ENCODE measurements around the gene NPR2.

NPR2 gene

DNA sequence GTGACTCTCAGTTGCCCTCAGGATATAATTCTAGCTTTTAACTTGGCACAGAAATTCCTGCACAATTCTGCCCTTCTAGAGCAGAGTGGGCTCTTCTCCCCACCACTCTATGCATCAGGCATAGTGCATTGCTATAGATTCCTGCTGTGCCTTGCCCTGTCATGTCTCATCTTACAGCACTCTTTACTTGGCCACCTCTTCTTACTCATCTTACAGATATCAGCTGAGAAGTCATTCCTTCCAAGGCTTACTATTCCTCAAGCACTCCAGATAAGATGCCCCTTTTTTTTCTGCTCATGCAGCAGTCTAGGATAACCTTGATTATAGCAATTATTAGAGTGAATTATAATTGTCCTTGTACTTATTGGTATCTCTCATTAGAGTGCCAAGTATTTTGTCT, 31.5 kb downstream of the NPR2 start:
- H3K27ac ChIP-seq = no peak overlapping the region
- TF ChIP-seq, protein P1, sequence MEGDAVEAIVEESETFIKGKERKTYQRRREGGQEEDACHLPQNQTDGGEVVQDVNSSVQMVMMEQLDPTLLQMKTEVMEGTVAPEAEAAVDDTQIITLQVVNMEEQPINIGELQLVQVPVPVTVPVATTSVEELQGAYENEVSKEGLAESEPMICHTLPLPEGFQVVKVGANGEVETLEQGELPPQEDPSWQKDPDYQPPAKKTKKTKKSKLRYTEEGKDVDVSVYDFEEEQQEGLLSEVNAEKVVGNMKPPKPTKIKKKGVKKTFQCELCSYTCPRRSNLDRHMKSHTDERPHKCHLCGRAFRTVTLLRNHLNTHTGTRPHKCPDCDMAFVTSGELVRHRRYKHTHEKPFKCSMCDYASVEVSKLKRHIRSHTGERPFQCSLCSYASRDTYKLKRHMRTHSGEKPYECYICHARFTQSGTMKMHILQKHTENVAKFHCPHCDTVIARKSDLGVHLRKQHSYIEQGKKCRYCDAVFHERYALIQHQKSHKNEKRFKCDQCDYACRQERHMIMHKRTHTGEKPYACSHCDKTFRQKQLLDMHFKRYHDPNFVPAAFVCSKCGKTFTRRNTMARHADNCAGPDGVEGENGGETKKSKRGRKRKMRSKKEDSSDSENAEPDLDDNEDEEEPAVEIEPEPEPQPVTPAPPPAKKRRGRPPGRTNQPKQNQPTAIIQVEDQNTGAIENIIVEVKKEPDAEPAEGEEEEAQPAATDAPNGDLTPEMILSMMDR (IDR thresholded peaks at IDR 0.05) = no peak
- TF ChIP-seq ZFX (IDR thresholded peaks at IDR 0.05; ENCODE audit: borderline replicate concordance) = no peak

DNA sequence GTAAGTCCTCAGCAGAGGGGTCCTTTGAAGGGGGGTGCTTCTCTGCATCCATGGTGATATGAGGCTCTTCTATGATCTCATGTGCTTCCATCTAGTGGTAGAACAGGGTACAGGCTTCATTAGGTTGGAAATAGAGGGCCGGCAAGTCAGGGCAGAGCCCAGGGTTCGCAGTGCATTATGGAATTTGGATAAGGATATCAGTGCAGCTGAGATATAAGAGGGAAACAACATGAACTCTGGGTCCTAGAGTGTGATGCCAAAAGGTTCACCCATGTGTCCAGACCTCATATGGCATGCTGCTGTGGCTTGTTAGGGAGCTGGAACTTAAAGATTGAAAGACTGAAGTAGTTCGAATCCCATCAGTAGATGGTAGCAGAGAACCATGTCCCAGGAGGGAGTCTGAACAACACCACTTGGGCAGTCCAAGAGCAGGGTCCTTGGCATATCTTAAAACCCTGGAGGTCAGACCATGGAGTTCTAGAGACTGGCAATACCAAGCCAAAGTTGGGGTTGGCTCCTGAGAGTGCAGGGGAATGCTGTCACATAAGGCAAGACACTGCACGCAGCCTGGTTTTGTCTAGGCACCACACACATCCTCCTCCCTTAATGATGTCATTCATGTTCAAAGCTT, 34.8 kb downstream of the NPR2 start:
- TF ChIP-seq, protein P1 (IDR thresholded peaks at IDR 0.05) = peak; percentile 78
- no peak for TF ChIP-seq ZFX (IDR thresholded peaks at IDR 0.05; ENCODE audit: borderline replicate concordance)
- no peak overlapping the region for H3K27ac ChIP-seq

- no peak overlapping the region for H3K27ac ChIP-seq
- TF ChIP-seq ZFX (IDR thresholded peaks at IDR 0.05; ENCODE audit: borderline replicate concordance) = no peak
- TF ChIP-seq, protein P1 (IDR thresholded peaks at IDR 0.05) = no peak
These were observed 36.1 kb downstream of the NPR2 start for GRCh38 chr9:35827486-35827885.

DNA sequence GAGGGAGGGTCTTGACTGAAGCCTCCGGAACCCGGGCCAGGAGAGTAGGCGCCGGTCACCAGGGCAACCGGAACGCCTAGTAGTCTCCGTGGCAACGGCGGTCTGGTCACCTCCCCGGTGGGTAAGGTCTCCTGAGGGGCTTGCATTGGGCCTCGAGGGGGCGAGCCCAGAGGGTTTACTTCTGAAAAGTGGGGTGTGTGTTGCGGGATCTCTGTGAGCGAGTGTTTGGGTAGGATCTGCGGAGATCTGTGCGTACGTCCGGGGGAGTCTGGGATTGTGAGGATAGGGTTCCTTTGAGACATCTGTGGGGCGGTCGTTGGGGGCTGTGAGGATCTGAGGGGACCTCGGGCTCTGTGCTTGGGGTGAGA, 37.3 kb downstream of the NPR2 start, which contains the start of gene FAM221B:
TSS of gene FAM221B (minus strand) at position 17 of the 368 bp plus-strand sequence. CDS start 2,571 bp downstream, outside the sequence.
- TF ChIP-seq, protein P1 (IDR thresholded peaks at IDR 0.05) = no peak
- no peak for TF ChIP-seq ZFX (IDR thresholded peaks at IDR 0.05; ENCODE audit: borderline replicate concordance)
- H3K27ac ChIP-seq = peak within 1 kb of the TSS; percentile 32; the same call in 1 of the 2 replicates

DNA sequence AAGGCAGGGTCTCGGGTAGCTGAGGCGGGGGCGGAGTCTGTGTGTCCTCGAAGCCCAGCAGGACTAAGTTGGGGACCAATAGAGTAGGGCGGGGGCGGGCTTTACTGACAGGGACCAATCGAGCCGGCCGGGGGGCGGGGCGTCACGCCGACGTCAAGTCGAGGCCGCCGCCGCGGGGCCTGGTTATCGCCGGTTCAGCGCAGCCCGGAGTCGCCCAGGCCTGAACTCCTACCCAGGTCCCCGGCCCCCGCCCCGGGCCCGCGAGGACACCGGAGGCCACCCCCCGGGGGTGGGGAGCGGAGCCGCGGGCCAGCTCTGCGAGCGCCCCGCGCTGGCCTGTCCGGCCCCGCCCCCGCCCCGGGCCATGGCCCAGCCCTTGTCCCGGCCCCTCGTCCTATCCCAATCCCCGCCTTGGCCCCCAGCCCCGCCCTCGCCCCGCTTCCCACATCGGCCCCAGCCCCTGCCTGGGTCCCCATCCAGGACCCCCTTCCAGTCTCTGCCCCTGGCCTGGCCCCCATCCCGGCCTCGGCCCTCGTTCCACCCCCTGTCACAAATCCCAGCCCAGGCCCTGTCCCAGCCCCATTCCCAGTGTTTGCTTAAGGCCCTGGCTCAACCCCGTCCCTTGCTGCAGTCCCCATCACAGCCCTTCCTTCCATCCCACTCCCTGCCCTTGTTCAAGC, 37.8 kb downstream of the NPR2 start, which contains the start of gene TMEM8B:
TSS of gene TMEM8B (plus strand) at position 145 of the 680 bp plus-strand sequence. CDS start at position 365, 220 bp downstream.
- peak within 1 kb of the TSS; percentile 32; the same call in 1 of the 2 replicates for H3K27ac ChIP-seq
- TF ChIP-seq, protein P1 (IDR thresholded peaks at IDR 0.05) = no peak

GRCh38 chr9:35829764-35830096, 38.3 kb downstream of the NPR2 start:
- TF ChIP-seq, protein P1 (IDR thresholded peaks at IDR 0.05) = no peak
- TF ChIP-seq ZFX (IDR thresholded peaks at IDR 0.05; ENCODE audit: borderline replicate concordance) = no peak
- H3K27ac ChIP-seq = peak overlapping the region; percentile 32; the same call in 1 of the 2 replicates

DNA sequence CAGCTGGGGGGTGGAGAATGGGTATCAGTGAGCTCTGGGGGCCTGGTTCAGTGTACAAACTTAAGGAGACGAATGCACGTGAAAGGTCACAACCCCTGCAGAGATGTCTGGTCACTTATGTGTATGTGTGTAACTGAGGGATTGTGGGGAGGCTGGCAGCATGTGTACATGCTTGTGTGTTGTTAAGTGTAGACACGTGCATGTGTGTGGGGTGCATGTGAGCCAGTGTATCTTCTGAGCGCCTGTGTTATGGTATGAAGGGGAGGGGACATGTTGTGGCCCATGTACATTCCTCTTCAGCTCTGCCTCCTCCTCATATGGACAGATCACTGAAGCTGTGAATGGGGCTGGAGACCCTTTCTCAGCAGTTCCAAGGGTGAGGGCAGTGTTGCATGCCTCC, 39.6 kb downstream of the NPR2 start:
- TF ChIP-seq, protein P1 (IDR thresholded peaks at IDR 0.05) = no peak
- no peak for TF ChIP-seq ZFX (IDR thresholded peaks at IDR 0.05; ENCODE audit: borderline replicate concordance)

More for the DNA sequence above, 39.6 kb downstream of the NPR2 start:
- H3K27ac ChIP-seq = no peak overlapping the region
